Measurements from ENCODE around the gene PDXK.

DNA sequence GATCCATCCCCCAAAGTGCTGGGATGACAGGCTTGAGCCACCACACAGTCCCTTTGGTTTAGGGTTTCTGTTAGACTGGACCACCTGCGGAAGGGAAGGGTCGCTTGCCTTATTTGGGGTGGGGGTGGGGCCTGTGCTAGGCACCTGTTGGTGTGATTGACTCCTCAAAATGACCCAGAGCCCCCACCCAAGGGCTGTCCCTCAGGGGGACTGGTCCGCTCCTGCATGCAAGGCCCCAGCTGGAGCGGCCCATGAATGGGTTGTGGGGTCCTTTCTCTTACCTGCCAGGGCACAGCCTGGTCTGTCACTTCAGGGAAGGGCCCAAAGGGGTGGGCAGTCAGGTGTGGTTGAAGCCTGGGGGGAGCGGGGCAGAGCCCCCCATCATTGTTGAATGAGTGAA, 59.0 kb downstream of the PDXK start:
- TF ChIP-seq POLR2A (IDR thresholded peaks at IDR 0.05) = no peak
- TF ChIP-seq, protein P1, sequence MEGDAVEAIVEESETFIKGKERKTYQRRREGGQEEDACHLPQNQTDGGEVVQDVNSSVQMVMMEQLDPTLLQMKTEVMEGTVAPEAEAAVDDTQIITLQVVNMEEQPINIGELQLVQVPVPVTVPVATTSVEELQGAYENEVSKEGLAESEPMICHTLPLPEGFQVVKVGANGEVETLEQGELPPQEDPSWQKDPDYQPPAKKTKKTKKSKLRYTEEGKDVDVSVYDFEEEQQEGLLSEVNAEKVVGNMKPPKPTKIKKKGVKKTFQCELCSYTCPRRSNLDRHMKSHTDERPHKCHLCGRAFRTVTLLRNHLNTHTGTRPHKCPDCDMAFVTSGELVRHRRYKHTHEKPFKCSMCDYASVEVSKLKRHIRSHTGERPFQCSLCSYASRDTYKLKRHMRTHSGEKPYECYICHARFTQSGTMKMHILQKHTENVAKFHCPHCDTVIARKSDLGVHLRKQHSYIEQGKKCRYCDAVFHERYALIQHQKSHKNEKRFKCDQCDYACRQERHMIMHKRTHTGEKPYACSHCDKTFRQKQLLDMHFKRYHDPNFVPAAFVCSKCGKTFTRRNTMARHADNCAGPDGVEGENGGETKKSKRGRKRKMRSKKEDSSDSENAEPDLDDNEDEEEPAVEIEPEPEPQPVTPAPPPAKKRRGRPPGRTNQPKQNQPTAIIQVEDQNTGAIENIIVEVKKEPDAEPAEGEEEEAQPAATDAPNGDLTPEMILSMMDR (IDR thresholded peaks at IDR 0.05) = no peak
- TF ChIP-seq EP300 (IDR thresholded peaks at IDR 0.05) = no peak

Data from tibial nerve (tissue), 4 donors.